GM18858 (cell line): Measurements from ENCODE around the gene KCNJ12.
"Not testable (repeated sequence)": the region's sequence is repeated elsewhere in the genome, so short reads cannot be mapped to it uniquely, and the experiment has no call there.

Experiments
- ATAC-seq: cut with Tn5 transposase; IDR thresholded peaks from one replicate; pipeline ENCODE4 v1.9.1; 2021; ENCODE audit not compliant: unreplicated experiment

KCNJ12 gene

GRCh38 chr17:21376081-21376758, at the start of gene KCNJ12:
KCNJ12 (plus strand) TSS chr17:21376357; CDS start chr17:21415343, 38,986 bp downstream.
- no peak for ATAC-seq

GRCh38 chr17:21327921-21328320, 48.2 kb upstream of the KCNJ12 start:
- ATAC-seq: peak; percentile 64

GRCh38 chr17:21328778-21329177, 47.4 kb upstream of the KCNJ12 start:
- ATAC-seq: not testable (repeated sequence)

GRCh38 chr17:21330436-21331160, 45.6 kb upstream of the KCNJ12 start:
- no peak for ATAC-seq

GRCh38 chr17:21336541-21337294, 39.4 kb upstream of the KCNJ12 start:
- not testable (repeated sequence) for ATAC-seq

GRCh38 chr17:21337981-21338625, 38.1 kb upstream of the KCNJ12 start:
- not testable (repeated sequence) for ATAC-seq

GRCh38 chr17:21339011-21339410, 37.1 kb upstream of the KCNJ12 start:
- ATAC-seq: no peak

GRCh38 chr17:21339571-21339970, 36.6 kb upstream of the KCNJ12 start:
- ATAC-seq: not testable (repeated sequence)

- not testable (repeated sequence) for ATAC-seq
These were observed 35.8 kb upstream of the KCNJ12 start for GRCh38 chr17:21340407-21340806.

GRCh38 chr17:21341279-21341678, 34.9 kb upstream of the KCNJ12 start:
- not testable (repeated sequence) for ATAC-seq

GRCh38 chr17:21341925-21342540, 34.1 kb upstream of the KCNJ12 start:
- ATAC-seq: not testable (repeated sequence)

GRCh38 chr17:21343061-21343949, 32.9 kb upstream of the KCNJ12 start:
- ATAC-seq: not testable (repeated sequence)

GRCh38 chr17:21344801-21345200, 31.4 kb upstream of the KCNJ12 start:
- ATAC-seq: not testable (repeated sequence)

GRCh38 chr17:21345236-21345635, 30.9 kb upstream of the KCNJ12 start:
- no peak for ATAC-seq

- not testable (repeated sequence) for ATAC-seq
These were observed 30.1 kb upstream of the KCNJ12 start for GRCh38 chr17:21346107-21346506.

- not testable (repeated sequence) for ATAC-seq
These were observed 29.4 kb upstream of the KCNJ12 start for GRCh38 chr17:21346651-21347250.

- ATAC-seq: not testable (repeated sequence)
These were observed 28.5 kb upstream of the KCNJ12 start for GRCh38 chr17:21347660-21348059.

- peak; percentile 56 for ATAC-seq
These were observed 27.9 kb upstream of the KCNJ12 start for GRCh38 chr17:21348081-21348925.
